H7 (cell line): ENCODE measurements around the gene PCSK5. TPM values are rescaled to one million over a fixed set of nuclear protein-coding genes. Genes with fewer than 3 reads are reported as not detected.
A peak's percentile ranks its signal among the peaks of the same experiment; 100 is the strongest.

Experiments
- DNase-seq: peaks from one replicate; pipeline ENCODE4 v3.0.0; 2012
- H3K27me3 ChIP-seq: 2 replicates; pipeline ENCODE4 v1.6.0; 2011; ENCODE audit warnings: mild to moderate bottlenecking, low read length; ENCODE audit not compliant: control insufficient read depth, insufficient read depth
- H3K36me3 ChIP-seq: replicated peaks from 2 replicates; pipeline ENCODE4 v1.5.1; 2011; ENCODE audit warnings: low read length; ENCODE audit not compliant: control insufficient read depth, insufficient read depth
- H3K4me3 ChIP-seq: 2 replicates; pipeline ENCODE4 v1.5.1; 2011; ENCODE audit warnings: low read depth, mild to moderate bottlenecking, control low read depth, low read length, moderate library complexity; ENCODE audit not compliant: insufficient read depth
- total RNA-seq: library from RNA; depleted of rRNA; stranded (reverse); fragments of >200 nt; shearing (Covaris generic); gene quantifications from 2 replicates; pipeline ENCODE4 v1.2.3, GENCODE V29; 2014

PCSK5 gene
- total RNA-seq, 1 experiment from 2014 or later, result 10.1 TPM

DNA sequence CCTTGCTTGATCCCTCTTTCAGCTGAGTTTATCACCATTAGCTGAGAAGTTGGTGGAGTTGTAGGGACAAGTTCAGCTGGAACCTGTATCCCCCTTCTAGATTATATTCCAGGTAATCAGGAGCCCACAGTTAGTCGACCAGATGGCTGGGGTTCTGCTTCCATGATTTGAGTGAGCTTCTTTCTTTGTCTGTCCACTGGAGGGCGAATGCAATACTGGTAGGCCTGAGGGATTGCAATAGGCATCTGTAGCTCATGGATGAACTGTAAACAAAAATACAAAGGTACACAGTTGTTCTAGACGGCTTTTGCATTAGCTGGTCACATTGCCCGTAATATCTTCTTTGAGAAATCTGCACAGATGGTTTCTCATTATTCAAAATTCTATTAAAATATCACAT lies 88.9 kb downstream of the PCSK5 start:
- DNase-seq, result peak; percentile 36
- Histone ChIP-seq H3K4me3 (no peak overlapping the region), H3K27me3 (no peaks in the 10 kb centered on the region), H3K36me3 (no peaks in the 10 kb centered on the region)

DNA sequence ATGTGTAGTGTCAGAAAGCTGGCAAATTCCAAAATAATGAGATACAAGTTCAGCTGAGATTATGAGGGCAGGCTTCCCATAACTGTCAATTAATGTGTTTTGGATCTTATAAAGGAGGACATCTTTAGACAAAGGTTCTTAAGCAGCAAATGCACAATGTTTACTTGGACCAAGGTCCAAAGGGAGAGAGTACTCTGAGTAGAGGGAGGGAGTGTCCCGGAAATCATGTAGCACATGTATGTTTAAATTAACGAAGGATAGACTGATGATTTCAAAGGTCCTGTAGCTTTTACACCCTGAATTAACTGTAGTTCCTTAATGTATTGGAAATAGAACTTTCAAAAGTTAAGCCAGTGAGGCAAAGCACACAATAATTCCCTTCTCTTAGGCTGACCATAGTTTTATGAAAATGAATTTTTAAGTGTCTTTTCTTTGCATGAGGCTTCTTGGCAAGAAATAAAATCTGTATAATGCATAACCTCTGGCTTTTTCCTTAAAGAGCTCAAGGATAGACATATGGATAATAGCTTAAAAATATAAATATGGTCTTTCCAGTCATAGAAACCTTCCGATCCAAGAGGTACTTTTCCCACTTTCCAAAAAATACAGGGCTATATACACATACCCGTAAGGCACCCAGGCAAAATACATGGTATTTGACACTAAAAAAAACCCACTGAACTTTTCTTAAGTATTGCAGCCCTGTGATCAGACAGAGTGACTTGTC lies 93.0 kb downstream of the PCSK5 start:
- Histone ChIP-seq H3K36me3 (peaks cover 2% of the 10 kb centered on the region; the same call in 1 of the 2 replicates), H3K4me3 (no peak overlapping the region), H3K27me3 (no peaks in the 10 kb centered on the region)
- DNase-seq, result no peak

- DNase-seq, result no peak
- Histone ChIP-seq H3K36me3 (peaks cover 2% of the 10 kb centered on the region; the same call in 1 of the 2 replicates), H3K27me3 (no peaks in the 10 kb centered on the region), H3K4me3 (no peak overlapping the region)
These were observed 95.0 kb downstream of the PCSK5 start for GRCh38 chr9:75985515-75985914.

DNA sequence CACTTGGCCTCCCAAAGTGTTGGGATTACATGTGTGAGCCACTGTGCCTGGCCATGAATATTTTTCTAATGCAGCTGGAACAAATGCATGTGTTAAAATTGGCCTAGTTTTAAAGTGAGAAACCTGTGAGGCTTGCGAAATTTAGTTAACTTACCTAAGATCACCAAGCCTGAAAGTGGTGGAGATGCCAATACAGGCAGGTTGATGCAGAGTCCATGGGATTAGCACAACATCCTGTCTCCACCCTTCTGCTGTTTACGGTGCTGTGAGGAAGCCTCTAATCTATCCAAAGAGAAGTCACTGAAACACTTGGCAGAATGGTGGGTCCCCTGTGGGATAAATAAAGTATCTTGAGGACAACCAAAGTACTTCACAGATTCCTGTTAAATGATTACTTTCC lies 98.2 kb downstream of the PCSK5 start:
- H3K27me3 ChIP-seq, result no peaks in the 10 kb centered on the region
- DNase-seq, result no peak
- H3K4me3 ChIP-seq, result no peak overlapping the region
- peaks cover 2% of the 10 kb centered on the region; the same call in 1 of the 2 replicates for H3K36me3 ChIP-seq

DNA sequence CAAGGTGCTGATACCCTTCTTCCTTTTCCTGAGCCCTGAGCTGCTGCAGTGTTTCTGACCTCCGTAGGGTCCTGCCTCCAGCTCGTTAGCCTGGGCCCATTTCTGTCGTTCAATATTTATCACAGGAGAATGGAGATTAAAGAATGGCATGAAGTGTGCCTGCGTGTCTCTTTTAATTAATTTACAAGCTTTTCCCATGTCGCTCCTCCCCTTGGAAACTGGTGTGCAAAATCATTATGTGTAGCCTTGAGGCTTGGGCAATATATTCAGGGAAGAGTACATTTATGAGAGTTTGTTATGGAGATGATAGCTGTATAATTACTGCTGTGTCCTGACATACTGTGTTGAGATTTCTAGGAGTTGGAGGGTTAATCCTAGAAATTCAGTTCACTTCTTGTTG lies 99.7 kb downstream of the PCSK5 start:
- Histone ChIP-seq H3K4me3 (no peak overlapping the region), H3K36me3 (peaks cover 2% of the 10 kb centered on the region; the same call in 1 of the 2 replicates), H3K27me3 (no peaks in the 10 kb centered on the region)
- DNase-seq, result no peak

- Histone ChIP-seq H3K27me3 (no peaks in the 10 kb centered on the region), H3K36me3 (peaks cover 2% of the 10 kb centered on the region; the same call in 1 of the 2 replicates), H3K4me3 (no peak overlapping the region)
- no peak for DNase-seq
These were observed 100.3 kb downstream of the PCSK5 start for GRCh38 chr9:75990576-75991304.

GRCh38 chr9:75992482-75993206 lies 102.2 kb downstream of the PCSK5 start:
- no peak for DNase-seq
- H3K27me3 ChIP-seq, result no peaks in the 10 kb centered on the region
- H3K4me3 ChIP-seq, result no peak overlapping the region
- H3K36me3 ChIP-seq, result peaks cover 2% of the 10 kb centered on the region; the same call in 1 of the 2 replicates

- no peak overlapping the region for H3K4me3 ChIP-seq
- no peaks in the 10 kb centered on the region for H3K27me3 ChIP-seq
- no peak for DNase-seq
- H3K36me3 ChIP-seq, result no peaks in the 10 kb centered on the region
These were observed 103.0 kb downstream of the PCSK5 start for GRCh38 chr9:75993434-75993833.

- H3K36me3 ChIP-seq, result no peaks in the 10 kb centered on the region
- no peaks in the 10 kb centered on the region for H3K27me3 ChIP-seq
- no peak overlapping the region for H3K4me3 ChIP-seq
- DNase-seq, result no peak
These were observed 104.6 kb downstream of the PCSK5 start for GRCh38 chr9:75995066-75995465.

DNA sequence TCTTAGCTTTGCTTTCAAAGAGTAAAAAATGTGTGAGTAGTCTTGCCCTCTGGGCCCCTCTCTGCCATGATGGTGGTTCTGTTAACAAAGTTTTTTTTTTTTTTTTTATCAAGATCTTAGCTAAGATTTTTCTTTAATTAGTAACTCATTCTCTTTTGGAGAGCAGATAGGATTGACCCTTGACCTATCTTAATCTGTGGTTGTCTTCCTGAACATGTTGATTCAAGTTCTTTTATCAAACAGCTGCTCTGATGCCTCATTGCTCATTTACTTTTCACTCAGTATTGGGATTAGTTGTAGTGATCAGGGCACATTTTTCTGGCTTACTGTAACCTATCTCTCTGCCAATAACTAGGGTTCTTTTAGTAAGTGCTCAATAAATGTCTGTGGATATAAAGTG lies 106.3 kb downstream of the PCSK5 start:
- DNase-seq, result no peak
- Histone ChIP-seq H3K27me3 (no peaks in the 10 kb centered on the region), H3K36me3 (no peaks in the 10 kb centered on the region), H3K4me3 (no peak overlapping the region)

- H3K36me3 ChIP-seq, result no peaks in the 10 kb centered on the region
- H3K27me3 ChIP-seq, result no peaks in the 10 kb centered on the region
- no peak for DNase-seq
- no peak overlapping the region for H3K4me3 ChIP-seq
These were observed 106.7 kb downstream of the PCSK5 start for GRCh38 chr9:75997206-75997605.

GRCh38 chr9:75998096-75998780 lies 107.8 kb downstream of the PCSK5 start:
- Histone ChIP-seq H3K4me3 (no peak overlapping the region), H3K27me3 (no peaks in the 10 kb centered on the region), H3K36me3 (no peaks in the 10 kb centered on the region)
- no peak for DNase-seq

DNA sequence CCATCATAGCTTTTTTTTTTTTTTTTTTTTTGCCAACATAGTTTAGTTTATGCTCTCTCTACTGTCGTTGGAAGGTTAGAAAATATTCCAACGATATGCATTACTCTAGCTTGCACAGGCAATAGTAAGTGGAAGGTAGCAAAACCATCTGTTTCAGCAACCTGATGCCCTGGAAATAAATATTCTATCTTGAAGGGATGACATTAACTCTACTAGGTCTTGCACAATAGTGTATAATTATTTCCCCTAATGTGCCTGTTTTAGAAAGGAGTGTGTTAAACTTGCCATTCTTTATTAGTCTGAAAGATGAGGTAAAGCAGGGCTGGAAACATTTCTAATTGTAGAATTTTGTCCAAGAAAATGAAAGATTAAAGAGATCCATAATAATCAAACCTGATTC lies 111.0 kb downstream of the PCSK5 start:
- no peak overlapping the region for H3K4me3 ChIP-seq
- H3K27me3 ChIP-seq, result no peaks in the 10 kb centered on the region
- no peak for DNase-seq
- H3K36me3 ChIP-seq, result no peaks in the 10 kb centered on the region

DNA sequence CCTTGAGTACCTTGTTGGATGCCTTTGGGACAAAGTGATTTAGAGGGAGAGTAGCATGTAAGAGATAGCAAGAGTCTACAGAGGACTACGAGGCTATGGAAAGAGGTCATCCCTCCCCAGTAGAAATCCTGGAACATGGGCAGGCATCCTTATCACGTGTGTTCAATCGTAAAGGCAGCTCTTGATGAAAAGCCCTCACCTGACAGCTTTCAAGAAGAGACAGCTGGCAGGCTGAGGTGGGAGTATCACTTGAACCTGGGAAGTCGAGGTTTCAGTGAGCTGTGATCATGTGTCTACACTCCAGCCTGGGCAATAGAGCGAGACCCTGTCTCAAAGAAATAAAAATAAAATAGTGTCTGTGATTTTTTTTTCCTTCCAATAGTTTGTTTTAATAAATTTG lies 112.6 kb downstream of the PCSK5 start:
- Histone ChIP-seq H3K36me3 (no peaks in the 10 kb centered on the region), H3K4me3 (no peak overlapping the region)
- no peak for DNase-seq

More for the DNA sequence above, 112.6 kb downstream of the PCSK5 start:
- H3K27me3 ChIP-seq, result no peaks in the 10 kb centered on the region
